MM.1S (cell line): Measurements from ENCODE around the gene TFDP1.

Experiments
- CTCF ChIP-seq: fragments of 300-600 bp; sonication (generic); IDR thresholded peaks from 2 replicates; pipeline ENCODE4 v1.5.1; 2016; ENCODE audit warnings: antibody characterized with exemption, low read length, mixed read lengths
- EZH2 ChIP-seq: fragments of 300-600 bp; sonication (generic); optimal IDR thresholded peaks from 2 replicates; pipeline ENCODE3; 2017; ENCODE audit warnings: low read depth, mild to moderate bottlenecking, antibody characterized with exemption, low read length, mixed read lengths
- EZH2phosphoT487 ChIP-seq: fragments of 300-600 bp; sonication (generic); IDR thresholded peaks from 2 replicates; pipeline ENCODE4 v1.6.1; 2018; ENCODE audit warnings: antibody characterized with exemption, low read length

- TF ChIP-seq CTCF (no peak), EZH2phosphoT487 (no peak), EZH2 (no peak)
Measured at GRCh38 chr13:113552079-113552478, 32.5 kb upstream of the TFDP1 start.
